OCI-LY3 (cell line): Measurements from ENCODE around the gene OR2AT4.

ENCODE experiments used
- H2AFZ ChIP-seq: fragments of 200-600, 300-600 bp; shearing (Covaris generic); 2 replicates; pipeline ENCODE4 v1.6.0; 2014; ENCODE audit warnings: antibody characterized with exemption, low read depth, low read length
- H3K27ac ChIP-seq: fragments of 200-600, 300-600 bp; sonication (generic); 2 replicates; pipeline ENCODE4 v1.5.1; 2014; ENCODE audit warnings: mild to moderate bottlenecking, low read length, moderate library complexity, mixed read lengths
- H3K27me3 ChIP-seq: fragments of 200-600, 300-600 bp; sonication (generic); 2 replicates; pipeline ENCODE4 v1.6.1; 2014; ENCODE audit warnings: low read depth, low read length, mixed read lengths
- H3K36me3 ChIP-seq: fragments of 200-600, 300-600 bp; sonication (generic); replicated peaks from 2 replicates; pipeline ENCODE3; 2014; ENCODE audit warnings: low read depth, low read length, mixed read lengths
- H3K4me1 ChIP-seq: fragments of 300-600, 200-600 bp; sonication (generic); 2 replicates; pipeline ENCODE4 v1.6.1; 2014; ENCODE audit warnings: low read length, mixed read lengths
- H3K4me2 ChIP-seq: fragments of 200-600, 300-600 bp; sonication (generic); 2 replicates; pipeline ENCODE4 v1.6.1; 2014; ENCODE audit warnings: low read length, mixed read lengths
- H3K4me3 ChIP-seq: fragments of 300-600, 200-600 bp; sonication (generic); 2 replicates; pipeline ENCODE4 v1.5.1; 2014; ENCODE audit warnings: antibody characterized with exemption, mild to moderate bottlenecking, low read length, moderate library complexity
- H3K79me2 ChIP-seq: fragments of 300-600, 200-600 bp; shearing (Covaris generic); 2 replicates; pipeline ENCODE4 v1.6.1; 2014; ENCODE audit warnings: mild to moderate bottlenecking, low read length, mixed read lengths
- H3K9ac ChIP-seq: fragments of 300-600, 200-600 bp; shearing (Covaris generic); 2 replicates; pipeline ENCODE4 v1.6.0; 2014; ENCODE audit warnings: mild to moderate bottlenecking, low read length, moderate library complexity
- H3K9me3 ChIP-seq: fragments of 200-600, 300-600 bp; shearing (Covaris generic); 2 replicates; pipeline ENCODE4 v1.6.1; 2014; ENCODE audit warnings: low read length, mixed read lengths; ENCODE audit not compliant: insufficient read depth
- H4K20me1 ChIP-seq: fragments of 200-600, 300-600 bp; sonication (generic); 2 replicates; pipeline ENCODE4 v1.6.1; 2016; ENCODE audit warnings: low read length, mixed read lengths; ENCODE audit not compliant: insufficient read depth
- CTCF ChIP-seq: fragments of 200-600, 300-600 bp; sonication (generic); IDR thresholded peaks from 2 replicates; pipeline ENCODE4 v1.5.1; 2014; ENCODE audit warnings: antibody characterized with exemption, low read length, low read depth
- EZH2phosphoT487 ChIP-seq: fragments of 200-600 bp; shearing (Covaris generic); IDR thresholded peaks from 2 replicates; pipeline ENCODE4 v1.6.1; 2018; ENCODE audit warnings: antibody characterized with exemption, mixed run types, low read depth

Gene OR2AT4

GRCh38 chr11:75096456-75097172, at the start of gene OR2AT4:
Gene OR2AT4, minus strand, starts transcription at chr11:75096876.
- no peak within 1 kb of the TSS for H3K9ac ChIP-seq

GRCh38 chr11:75145972-75146519, 49.4 kb upstream of the OR2AT4 start:
- Histone ChIP-seq H2AFZ (no peak overlapping the region), H3K4me2 (no peak overlapping the region), H3K27ac (no peak overlapping the region), H3K9me3 (no peaks in the 10 kb centered on the region), H4K20me1 (no peaks in the 10 kb centered on the region), H3K27me3 (no peaks in the 10 kb centered on the region), H3K4me3 (no peak overlapping the region), H3K36me3 (no peaks in the 10 kb centered on the region), H3K9ac (no peak overlapping the region), H3K4me1 (peaks cover 45% of the 10 kb centered on the region), H3K79me2 (no peaks in the 10 kb centered on the region)
- TF ChIP-seq CTCF (no peak), EZH2phosphoT487 (no peak)

More at GRCh38 chr11:75096456-75097172, at the start of gene OR2AT4:
- H3K27me3 ChIP-seq = no peaks in the 10 kb centered on the region
- H2AFZ ChIP-seq = no peak within 1 kb of the TSS
- H3K36me3 ChIP-seq = peaks cover 2% of the 10 kb centered on the region
- peaks cover 11% of the 10 kb centered on the region for H3K79me2 ChIP-seq
- TF ChIP-seq EZH2phosphoT487 = no peak
- no peak for TF ChIP-seq CTCF
- H3K4me1 ChIP-seq = peaks cover 26% of the 10 kb centered on the region
- H3K27ac ChIP-seq = no peak within 1 kb of the TSS
- H3K4me3 ChIP-seq = no peak within 1 kb of the TSS
- H3K4me2 ChIP-seq = no peak within 1 kb of the TSS
- H3K9me3 ChIP-seq = peaks cover 4% of the 10 kb centered on the region; the same call in 1 of the 2 replicates
- no peaks in the 10 kb centered on the region for H4K20me1 ChIP-seq

- Histone ChIP-seq H3K9me3 (no peaks in the 10 kb centered on the region), H3K4me2 (no peak overlapping the region), H3K79me2 (no peaks in the 10 kb centered on the region), H3K4me1 (peaks cover 52% of the 10 kb centered on the region), H3K9ac (no peak overlapping the region), H4K20me1 (no peaks in the 10 kb centered on the region), H3K4me3 (no peak overlapping the region), H3K27ac (no peak overlapping the region), H3K27me3 (no peaks in the 10 kb centered on the region), H3K36me3 (no peaks in the 10 kb centered on the region), H2AFZ (no peak overlapping the region)
- no peak for TF ChIP-seq CTCF
- TF ChIP-seq EZH2phosphoT487 = no peak
Measured at GRCh38 chr11:75145196-75145971, 48.7 kb upstream of the OR2AT4 start.

GRCh38 chr11:75144716-75145014, 48.0 kb upstream of the OR2AT4 start:
- Histone ChIP-seq H3K4me3 (no peak overlapping the region), H4K20me1 (no peaks in the 10 kb centered on the region), H3K79me2 (no peaks in the 10 kb centered on the region), H3K27me3 (no peaks in the 10 kb centered on the region), H3K36me3 (no peaks in the 10 kb centered on the region), H3K4me2 (no peak overlapping the region), H2AFZ (no peak overlapping the region), H3K9ac (no peak overlapping the region), H3K9me3 (no peaks in the 10 kb centered on the region), H3K4me1 (peaks cover 57% of the 10 kb centered on the region), H3K27ac (peak overlapping the region; percentile 89)
- TF ChIP-seq CTCF (no peak), EZH2phosphoT487 (no peak)
